HG03064 (cell line): ENCODE data around the gene CDH23.

ENCODE experiments used
- ATAC-seq: cut with Tn5 transposase; IDR thresholded peaks from one replicate; pipeline ENCODE4 v1.9.1; 2021; ENCODE audit warnings: low read depth; ENCODE audit not compliant: unreplicated experiment

The CDH23 gene

DNA sequence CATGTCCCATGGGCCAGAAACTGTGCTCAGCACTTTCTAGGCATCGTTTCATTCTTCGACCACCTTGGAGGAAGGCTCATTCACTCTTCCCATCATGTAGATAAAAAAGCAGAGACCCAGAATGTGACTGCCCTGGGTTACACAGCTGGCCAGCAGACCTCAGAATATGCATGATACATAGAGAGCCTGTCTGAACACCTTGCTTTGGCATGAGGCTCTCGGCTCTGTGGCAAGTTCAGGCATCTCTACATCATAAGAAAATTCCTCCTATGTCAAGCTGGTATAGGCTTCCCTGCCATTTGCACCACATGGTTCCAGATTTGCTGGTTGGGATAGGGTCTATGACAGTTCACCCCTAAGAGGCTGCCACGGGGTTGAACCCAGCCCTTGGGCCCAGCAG, 134.1 kb downstream of the CDH23 start:
- no peak for ATAC-seq

DNA sequence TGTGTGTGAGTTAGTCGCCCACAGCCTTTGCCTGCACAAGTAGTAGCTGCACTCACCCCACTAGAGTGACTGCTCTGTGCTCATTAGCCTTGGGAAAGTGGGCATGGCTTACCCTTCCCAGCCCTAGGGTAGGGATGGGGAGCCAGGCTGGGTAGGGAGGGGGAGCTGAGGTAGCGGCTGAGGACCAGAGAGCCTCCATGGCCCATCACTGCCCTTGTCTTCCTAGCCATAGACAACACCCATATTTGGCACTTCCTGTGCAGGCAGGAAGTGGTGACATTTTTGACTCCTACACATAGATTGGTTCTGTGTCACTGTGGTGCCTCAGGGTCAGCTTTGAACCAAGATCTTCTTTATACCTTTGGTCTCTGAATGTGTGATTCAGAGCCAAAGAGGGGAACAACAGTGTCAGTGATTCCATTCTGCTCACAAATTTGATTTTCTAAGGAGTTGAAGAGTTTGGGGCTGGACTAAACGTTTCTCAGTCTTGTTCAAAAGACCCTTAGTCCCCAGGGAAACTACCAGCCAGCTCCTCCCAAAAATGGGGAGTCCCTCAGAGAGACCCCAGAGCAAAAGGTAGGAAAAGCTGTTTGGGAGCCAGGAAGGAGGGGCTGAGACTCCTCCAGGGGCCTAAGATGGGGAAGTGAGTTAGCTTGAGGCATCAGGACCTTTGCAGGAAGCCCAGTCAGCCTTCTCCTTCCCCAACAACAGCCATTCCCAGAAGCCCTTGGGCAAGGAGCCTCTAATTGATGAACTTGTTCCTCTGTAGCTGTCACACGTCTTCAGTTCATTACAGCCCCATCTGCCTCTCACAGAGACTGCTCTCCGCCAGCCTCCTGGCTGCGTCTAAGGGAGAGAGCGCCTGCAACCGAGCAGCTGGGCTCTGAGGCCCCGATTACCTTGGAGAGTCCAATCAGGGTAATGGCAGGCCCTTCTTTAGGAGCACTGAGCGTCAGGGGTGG, 135.0 kb downstream of the CDH23 start:
- ATAC-seq: no peak

DNA sequence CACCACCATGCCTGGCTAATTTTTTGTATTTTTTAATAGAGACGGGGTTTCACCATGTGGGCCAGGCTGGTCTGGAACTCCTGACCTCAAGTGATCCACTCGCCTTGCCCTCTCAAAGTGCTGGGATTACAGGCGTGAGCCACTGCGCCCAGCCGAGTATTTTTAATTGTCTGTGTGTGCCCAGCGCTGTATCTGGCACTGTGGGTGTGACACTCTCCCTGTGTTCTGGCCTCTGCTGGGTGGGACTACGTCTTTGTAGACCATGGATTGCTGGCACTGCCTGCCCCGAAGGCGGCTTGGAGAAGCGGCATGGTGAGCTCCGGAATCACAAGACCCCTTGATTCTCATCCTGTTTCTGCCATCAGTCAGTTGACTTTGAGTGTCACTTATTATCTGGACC, 136.2 kb downstream of the CDH23 start:
- no peak for ATAC-seq

DNA sequence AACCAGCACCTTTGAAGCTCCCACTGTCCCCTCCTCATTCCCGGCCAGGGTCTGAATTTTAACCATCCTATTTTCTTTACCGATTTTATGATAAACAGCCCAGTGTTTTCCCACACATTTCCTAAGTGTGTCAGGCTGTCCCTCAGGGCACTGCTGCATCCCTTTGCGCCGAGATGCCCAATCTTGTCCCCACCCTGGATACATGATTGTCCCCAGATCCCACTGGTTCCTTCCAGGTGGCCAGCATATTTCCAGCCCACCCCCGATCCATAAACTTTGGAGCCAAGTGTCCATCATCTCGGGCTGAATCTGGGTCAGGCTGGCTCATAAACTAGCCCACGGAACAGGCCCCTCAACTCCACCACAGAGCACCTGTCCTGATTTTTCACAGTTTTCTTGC, 137.2 kb downstream of the CDH23 start:
- no peak for ATAC-seq

DNA sequence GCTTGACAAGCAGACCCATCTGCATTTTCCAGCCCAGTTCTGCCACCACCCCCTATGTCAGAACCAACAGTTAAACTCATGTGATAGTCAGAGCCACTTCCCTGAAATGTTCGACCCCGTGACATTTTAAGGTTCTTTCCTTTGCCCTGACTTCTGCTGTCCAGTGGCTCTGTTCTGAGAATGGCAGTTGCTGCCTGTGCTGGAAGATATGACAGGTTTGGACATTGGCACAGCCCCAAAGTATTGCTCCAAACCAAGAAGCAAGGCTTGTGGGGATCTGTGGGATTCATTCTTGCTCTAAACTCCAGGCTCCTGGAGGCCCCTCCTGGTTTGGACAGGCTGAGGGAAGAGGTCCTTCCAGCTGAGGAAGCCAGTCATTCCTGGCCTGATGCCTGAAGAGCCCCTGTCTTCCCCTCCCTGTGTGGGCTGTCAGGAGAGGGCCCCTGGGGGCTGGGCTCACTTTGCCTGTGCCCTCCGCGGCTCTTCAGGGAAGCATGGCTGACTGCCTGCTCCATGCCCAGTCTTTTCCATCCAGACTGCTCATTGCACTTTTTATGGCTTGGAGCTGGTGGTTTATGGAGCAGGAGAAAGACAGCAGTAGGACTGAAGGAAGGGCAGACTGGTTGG, 138.0 kb downstream of the CDH23 start:
- no peak for ATAC-seq

DNA sequence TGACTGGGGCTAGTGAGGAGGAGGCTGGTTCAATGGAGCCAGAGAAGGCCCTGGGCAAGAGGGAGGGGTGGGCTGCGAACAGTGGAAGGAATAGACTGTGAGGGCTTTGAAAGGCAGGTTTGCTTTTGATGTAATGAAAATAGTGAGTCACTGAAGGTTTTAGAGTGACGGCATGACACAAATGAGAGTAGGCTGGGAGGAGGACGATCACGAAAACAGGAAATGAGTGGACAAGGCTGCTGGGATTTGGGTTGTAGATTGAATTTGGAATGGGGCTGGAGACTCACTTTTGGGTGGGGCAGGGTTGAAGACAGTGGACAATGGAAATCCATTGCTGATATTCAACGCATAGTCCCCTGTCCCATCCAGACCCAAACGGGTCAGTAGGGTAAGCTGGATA, 139.6 kb downstream of the CDH23 start:
- ATAC-seq: no peak

DNA sequence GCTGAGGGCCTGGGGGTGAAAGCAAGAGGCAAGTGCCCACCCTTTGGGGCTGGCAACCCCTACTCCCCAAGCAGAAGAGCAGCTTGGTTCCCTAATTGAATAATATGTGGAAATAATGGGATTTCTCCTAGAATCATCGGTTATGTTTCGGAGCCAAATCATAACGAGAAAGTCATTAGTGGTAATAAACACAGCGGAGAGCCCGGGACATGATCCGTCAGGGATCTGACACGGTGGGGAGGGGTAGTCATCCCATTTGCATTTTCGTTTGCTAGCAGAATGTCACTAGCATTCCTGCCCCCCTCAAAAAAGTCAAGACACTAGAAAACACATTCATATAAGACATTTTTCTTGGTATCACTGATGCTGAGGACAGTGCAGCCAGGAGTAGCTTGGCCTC, 140.4 kb downstream of the CDH23 start:
- no peak for ATAC-seq

DNA sequence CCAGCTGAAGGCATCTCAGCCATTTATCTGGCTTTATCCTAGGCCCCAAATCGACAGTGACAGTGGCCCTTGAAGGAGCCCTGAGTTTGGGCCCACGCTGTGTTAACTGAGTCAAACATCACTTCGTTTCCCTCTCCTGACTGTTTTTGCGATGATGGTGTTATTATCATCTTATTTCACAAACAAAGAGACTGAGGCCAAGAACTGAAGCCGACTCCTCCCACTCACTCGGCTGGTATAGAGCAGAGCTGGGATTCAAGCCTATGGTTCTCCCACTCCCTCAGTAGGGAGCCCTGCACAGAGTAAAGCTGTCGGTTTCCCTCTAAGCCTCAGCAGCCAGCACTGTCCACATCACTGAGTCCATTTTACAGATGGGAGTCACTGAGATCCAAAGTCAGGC, 141.0 kb downstream of the CDH23 start:
- no peak for ATAC-seq

DNA sequence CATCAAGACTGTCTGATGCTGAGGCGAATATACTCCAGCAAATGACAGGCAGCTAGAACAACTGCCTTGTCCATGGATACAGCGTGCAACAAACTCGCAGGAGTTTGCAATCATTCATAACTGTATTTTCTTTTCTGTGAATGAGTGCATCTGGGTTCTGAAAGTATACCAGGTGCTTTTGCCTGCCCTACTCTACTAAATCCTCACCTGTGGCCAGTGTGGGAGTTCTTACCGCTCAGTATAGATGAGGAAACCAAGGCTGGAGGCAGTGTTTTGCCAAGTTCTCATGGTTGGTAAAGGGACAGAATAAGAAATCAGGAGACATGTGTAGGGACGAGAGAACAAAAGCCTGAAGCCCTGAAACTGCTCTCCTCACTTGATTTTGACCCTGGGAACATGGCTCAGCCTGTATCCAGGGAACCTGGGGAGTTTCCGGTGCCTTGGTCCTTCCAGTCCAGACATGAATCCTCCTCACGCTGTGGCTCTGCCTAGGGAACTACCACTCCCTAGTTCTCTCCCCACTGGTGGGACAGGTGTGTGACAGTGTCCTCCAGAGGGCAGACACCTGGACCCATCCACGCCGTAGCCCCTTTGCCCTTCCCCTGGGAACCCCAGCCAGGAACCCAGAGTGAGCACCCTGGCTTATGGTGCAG, 142.0 kb downstream of the CDH23 start:
- ATAC-seq: no peak

DNA sequence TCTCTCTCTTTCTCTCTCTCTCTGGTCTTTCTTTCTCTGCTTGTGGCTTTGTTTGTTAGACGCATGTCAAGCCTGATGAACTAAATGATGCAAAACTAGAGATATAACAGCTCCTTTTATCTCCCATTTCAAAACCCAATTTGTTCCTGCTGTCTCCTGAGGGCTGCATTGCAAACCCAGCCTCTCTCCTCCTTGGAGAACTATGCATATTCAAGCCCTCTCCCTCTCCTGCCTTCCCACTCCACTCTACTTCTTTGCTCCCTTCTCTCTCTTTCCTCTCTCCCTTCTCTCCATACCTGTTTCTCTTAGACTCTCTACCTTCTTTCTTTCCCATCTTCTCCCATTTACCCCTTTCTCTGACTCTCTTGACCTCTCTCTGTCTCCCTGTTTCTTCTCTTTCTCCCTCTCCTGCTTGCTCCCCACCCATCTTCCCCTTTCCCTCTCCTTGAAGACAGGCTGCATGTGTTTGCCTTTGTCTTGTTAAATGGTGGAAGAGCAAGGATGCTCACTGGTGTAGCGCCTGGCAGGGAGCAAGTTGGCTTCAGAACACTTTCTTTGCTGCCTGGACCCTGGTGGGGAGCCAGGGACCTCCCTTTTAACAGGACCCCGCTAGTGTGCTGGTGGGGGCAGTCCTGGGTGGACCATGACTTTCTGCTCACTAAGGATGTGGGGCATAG, 142.9 kb downstream of the CDH23 start:
- ATAC-seq: no peak

DNA sequence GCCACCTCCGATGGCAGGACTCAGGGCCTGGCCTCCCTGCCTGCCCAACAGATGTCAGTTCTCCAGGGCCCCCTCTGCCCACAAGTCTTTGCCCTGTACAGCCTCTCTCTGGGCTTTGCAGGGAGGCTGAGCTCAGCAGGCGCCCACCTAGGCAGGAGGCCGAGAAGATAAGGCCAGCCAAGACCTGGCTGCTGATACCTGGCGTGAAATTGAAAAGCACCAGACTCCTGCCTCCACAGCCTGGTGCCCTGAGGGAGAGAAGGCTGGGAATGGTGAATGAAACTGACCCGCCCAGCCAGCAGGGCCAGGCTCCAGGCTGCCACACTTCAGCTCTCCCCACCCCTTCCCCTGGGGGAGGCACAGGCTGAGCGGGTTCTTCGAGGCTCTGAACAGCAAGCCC, 145.8 kb downstream of the CDH23 start:
- ATAC-seq: no peak

DNA sequence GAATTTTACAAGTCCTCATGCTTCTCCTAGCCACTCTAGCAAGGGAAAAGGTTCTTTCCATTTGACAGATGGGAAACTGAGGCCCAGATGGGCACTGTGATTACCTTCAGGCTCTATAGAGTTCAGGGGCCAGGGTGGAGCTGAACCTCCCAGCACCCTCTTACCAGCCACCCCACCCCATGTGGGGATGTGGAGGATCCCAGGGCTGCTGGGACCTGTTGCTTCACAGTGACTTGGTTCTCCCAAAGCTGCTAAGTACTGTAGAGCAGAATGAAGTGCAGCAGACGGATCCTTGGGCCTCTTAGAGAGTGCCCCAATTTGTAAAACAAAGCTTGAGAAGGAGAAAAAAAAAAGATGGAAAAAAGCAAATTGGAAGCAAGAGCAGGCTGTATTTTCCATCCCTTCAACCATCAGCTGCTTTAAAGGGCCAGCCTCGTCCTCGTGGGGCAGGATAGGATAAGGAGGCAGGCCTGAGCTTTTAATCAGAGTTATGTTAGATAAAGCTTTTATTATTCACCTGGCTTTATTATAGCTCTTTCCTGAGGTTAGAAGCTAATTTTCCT, 147.0 kb downstream of the CDH23 start:
- ATAC-seq: no peak

DNA sequence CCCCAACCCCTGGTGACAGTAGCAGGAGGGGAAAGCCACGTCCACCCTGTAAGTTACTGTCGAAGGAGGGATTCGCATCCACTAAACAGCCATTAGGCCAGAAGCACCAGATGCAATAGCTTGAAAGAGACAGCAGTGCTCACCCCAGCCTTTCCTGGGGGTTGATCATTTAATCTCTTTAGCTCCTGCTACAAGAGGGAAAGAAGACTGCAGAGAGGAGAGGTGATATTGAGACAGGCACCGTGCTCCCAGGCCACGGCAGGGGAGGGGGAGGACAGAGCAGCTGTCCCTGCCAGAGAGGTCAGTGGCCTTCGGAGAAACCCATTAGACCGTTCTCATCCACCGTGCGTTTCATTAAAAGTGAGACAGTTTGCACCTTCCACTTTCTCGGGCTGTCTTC, 148.3 kb downstream of the CDH23 start:
- ATAC-seq: no peak

DNA sequence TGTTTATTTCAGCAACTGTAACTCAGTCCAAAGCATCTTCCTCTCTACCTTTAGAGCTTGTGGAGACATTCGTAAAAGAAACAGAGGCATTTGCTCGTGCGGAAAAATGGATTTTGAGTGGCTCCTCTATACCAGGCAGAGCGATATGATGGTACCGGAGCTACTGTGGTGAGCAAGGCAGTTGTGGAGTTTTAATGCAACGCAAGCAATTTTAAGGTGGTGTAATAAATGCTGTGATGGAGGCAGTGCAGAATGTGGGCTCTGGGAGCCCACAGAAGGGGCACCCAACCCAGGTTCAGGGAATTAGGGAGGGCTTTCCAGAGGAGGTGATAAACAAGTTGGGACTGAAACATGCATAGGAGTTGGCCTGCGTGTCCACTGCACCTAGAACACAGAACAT, 149.5 kb downstream of the CDH23 start:
- ATAC-seq: no peak

DNA sequence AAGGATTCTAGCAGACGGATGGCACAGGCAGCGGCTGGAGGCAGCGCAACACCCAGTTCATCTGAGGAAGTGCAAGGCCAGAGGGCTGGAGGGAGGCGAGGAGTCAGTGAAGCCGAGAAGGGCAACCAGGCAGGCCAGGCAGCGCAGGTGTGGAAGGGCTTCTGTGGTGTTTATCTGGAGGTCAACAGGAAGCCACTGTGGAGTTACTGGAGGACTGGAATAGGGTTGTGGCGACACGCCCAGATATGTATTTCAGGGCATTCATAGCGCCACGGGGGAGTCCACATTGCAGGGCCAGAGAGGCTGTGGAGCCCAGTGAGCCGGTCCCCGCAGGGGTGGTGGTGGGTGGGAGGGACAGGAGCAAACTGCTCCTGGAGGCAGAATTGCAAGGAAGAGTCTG, 150.6 kb downstream of the CDH23 start:
- ATAC-seq: no peak

DNA sequence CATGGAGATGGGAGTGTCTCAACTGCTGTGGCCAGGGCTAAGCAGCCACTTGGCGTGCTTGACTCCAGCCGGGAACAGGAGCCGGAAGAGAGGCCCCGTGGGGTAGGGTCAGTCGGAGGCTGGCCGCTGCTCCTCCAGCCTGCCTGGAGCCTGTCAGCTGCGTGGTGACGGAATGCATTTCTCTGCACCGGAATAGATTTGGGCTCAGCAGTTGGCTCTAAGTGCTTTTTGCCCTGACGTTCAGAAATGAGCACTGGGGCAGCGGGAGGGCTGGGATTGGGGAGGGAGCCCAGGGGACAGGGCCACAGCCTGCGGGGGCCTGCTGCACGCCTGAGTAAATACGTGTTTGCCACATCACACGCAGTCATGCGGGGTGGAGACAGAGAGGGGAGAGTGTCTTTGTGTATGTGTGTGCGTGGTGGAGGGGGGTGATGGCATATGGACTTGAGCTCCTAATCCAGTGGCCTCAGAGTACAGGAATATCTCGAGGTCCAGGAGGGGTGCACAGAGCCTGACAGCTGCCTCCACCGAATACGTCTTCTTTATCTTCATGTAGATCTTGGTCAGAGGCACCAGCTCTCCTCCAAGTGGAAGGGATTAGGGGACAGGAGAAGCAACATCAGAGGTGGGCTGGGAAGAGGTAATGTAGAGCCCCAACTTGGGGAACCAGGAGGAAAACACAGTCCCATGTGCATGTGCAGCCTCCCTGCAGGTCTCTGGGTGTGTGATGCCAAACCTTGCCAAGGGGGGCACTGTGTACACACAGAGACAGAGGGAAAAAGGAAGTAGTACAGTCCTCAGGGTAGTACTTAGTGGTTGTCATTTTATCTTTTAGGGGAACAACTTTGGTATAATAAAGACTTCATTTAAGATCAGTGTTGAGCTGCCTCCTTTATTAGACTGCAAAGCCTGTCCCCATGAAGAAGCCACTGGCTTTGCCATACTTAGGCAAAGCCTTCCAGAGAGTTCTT, 151.4 kb downstream of the CDH23 start:
- no peak for ATAC-seq

DNA sequence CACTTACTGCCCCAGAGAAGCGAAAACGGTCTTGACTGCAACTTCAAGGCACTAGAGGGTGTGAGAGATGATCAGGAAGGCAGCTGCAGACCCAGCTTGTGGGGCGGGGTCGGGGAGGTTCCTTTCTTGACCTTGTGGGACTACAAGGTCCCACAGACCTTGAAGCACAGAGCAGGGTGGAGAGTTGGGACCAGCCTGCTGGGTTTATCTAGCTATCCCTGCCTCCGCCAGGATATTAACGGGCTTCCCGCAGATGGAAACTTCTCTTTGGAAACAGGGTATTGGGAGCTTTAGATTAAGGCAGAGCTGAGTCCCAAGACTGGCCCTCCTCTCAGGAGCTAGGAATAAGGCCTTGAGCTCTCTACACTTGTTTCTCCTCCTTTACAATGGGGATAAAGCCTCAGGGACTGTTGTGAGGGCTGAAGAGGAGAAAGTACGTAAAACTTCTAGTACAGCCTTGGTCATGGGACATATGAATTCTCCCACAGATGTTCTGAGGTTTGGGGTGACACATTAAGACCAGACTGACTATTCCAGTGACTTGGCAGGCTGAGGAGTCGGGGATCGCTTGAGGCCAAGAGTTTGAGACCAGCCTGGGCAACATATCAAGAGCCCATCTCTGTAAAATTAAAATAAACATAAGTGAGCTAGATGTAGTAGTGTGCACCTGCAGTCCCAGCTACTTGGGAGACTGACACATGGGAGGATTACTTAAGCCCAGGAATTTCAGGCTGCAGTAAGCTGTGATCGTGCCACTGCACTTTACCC, 153.2 kb downstream of the CDH23 start:
- ATAC-seq: no peak

DNA sequence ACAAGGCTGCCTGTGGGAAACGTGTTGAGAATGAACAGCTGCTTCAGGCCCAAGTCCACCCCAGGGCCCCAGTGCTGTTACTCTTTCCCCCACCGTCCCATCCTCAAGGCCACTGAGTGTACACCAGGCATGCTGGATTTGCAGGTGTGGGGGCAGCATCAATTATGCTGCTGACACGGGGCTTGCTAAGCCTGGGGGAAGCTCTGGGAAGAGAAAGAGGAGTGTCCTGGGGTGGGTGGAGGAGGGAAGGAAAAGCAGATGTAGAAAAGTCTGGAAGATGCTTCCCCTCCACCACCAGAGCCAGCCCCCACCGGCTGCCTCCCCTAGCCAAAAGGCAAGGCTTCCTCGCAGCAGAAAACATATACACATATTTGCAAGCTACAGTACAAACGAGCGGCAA, 153.9 kb downstream of the CDH23 start:
- ATAC-seq: no peak

DNA sequence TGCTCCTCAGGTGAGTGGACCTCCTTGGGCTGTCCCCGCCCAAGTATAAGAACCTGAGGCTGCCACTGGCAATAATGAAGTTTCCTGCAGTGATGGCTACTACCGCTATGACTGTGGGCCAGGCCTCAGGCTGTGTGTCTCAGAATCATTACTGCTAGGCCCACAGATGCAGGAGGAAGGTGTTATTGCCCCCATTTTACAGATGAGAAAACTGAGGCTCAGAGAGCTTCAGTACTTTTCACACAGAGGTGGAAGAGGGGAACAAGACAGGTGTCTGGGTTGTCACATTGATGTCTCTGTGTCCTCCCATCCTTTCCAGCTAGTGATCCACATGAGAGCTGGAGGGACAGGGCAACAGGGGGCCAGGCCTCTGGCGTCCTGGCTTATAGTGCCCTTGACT, 155.2 kb downstream of the CDH23 start:
- ATAC-seq: no peak
